Esophagus muscularis mucosa (tissue), 4 donors: ENCODE measurements around the gene IPO9. TPM values are rescaled to one million over a fixed set of nuclear protein-coding genes. Genes with fewer than 3 reads are reported as not detected.

Experiments
- DNase-seq: peaks from one replicate; pipeline ENCODE4 v3.0.0-alpha.2; 2017; ENCODE audit errors: extremely low spot score
- H3K27ac ChIP-seq, 4 donors: fragments of 200-600 bp; sonication (generic); replicated peaks in 1 of 4; 1 replicate in 3 of 4; 2 replicates in 1 of 4; pipeline ENCODE4 v1.5.1; 2016 to 2019; ENCODE audit warnings: mild to moderate bottlenecking in 1 of 4
- H3K27me3 ChIP-seq, 4 donors: fragments of 200-600 bp; sonication (generic); one replicate each; pipeline versions ENCODE4 v1.5.1 to v1.6.0; 2016 to 2019
- H3K36me3 ChIP-seq, 4 donors: fragments of 200-600 bp; sonication (generic); one replicate each; pipeline ENCODE4 v1.5.1; 2016 to 2019
- H3K4me1 ChIP-seq, 4 donors: fragments of 200-600 bp; sonication (generic); one replicate each; pipeline ENCODE4 v1.5.1; 2016 to 2019
- H3K4me3 ChIP-seq, 4 donors: fragments of 200-600 bp; sonication (generic); 1 replicate in 2 of 4; 2 replicates in 2 of 4; pipeline ENCODE4 v1.5.1; 2016 to 2019; ENCODE audit warnings: mild to moderate bottlenecking in 4 of 4, moderate library complexity in 1 of 4
- H3K9me3 ChIP-seq, 4 donors: fragments of 200-600 bp; sonication (generic); 1 replicate in 3 of 4; 2 replicates in 1 of 4; pipeline ENCODE4 v1.5.1; 2016 to 2019
- CTCF ChIP-seq, 3 experiments: fragments of 200-600 bp in 2 of 3; fragments of 450-650 bp in 1 of 3; sonication (generic) in 2 of 3; IDR thresholded peaks; one replicate each; pipeline ENCODE4 v1.5.1; 2017 to 2019; ENCODE audit warnings: antibody characterized with exemption in 3 of 3, mild to moderate bottlenecking in 2 of 3, moderate library complexity in 1 of 3
- EP300 ChIP-seq: sonication (generic); formaldehyde crosslinking; IDR thresholded peaks from one replicate; pipeline ENCODE4 v1.6.1; 2017; ENCODE audit warnings: antibody characterized with exemption
- POLR2A ChIP-seq: fragments of 450-650 bp; IDR thresholded peaks from one replicate; pipeline ENCODE4 v1.6.1; 2017; ENCODE audit warnings: antibody characterized with exemption, moderate library complexity, mild to moderate bottlenecking, low read depth
- POLR2AphosphoS5 ChIP-seq, 2 donors: sonication (generic); formaldehyde crosslinking; IDR thresholded peaks; one replicate each; pipeline ENCODE4 v1.6.1; 2017; ENCODE audit warnings: antibody characterized with exemption in 2 of 2
- WGBS: methylation state at CpG from one replicate; pipeline ENCODE4 v1.1.5; 2018; 5-methylcytosine and 5-hydroxymethylcytosine counted together
- intact Hi-C: fragments of 100-400 bp; cut with DNase I; formaldehyde crosslinking; loops from one replicate; pipeline ENCODE4 v1.15.1; 2023
- total RNA-seq, 4 donors: library from RNA; depleted of rRNA; stranded (reverse); fragments of >200 nt; gene quantifications; one replicate each; pipeline versions ENCODE4 v1.1.0 to v1.2.1, GENCODE V29; 2016

The IPO9 gene
- total RNA-seq, 4 donors from 2014 or later = 17.4 to 31.8 (median 23.1) TPM

- Histone ChIP-seq H3K4me3 (no peak overlapping the region), H3K27ac (no peak overlapping the region), H3K4me1 (peaks cover 0 to 4% (median 0%) of the 10 kb centered on the region in 4 donors), H3K9me3 (no peaks in the 10 kb centered on the region), H3K36me3 (peaks cover 56 to 99% (median 81%) of the 10 kb centered on the region in 4 donors), H3K27me3 (no peaks in the 10 kb centered on the region)
- TF ChIP-seq EP300 = no peak
- no peak for TF ChIP-seq CTCF (IDR thresholded peaks at IDR 0.05)
- no peak for TF ChIP-seq POLR2A
- TF ChIP-seq POLR2AphosphoS5 (IDR thresholded peaks at IDR 0.05) = no peak
- no peak for DNase-seq
- intact Hi-C loops = no loop called here
- WGBS = 89% methylated on average over 7 of the region's 7 CpGs
Measured at GRCh38 chr1:201816309-201816854, 12.6 kb upstream of the IPO9 start.

- no peaks in the 10 kb centered on the region for H3K9me3 ChIP-seq
- TF ChIP-seq POLR2AphosphoS5 (IDR thresholded peaks at IDR 0.05) = no peak
- no peak for TF ChIP-seq POLR2A
- no peak for TF ChIP-seq CTCF (IDR thresholded peaks at IDR 0.05)
- no peak for TF ChIP-seq EP300
- no peaks in the 10 kb centered on the region for H3K27me3 ChIP-seq
- no peak overlapping the region for H3K4me3 ChIP-seq
- intact Hi-C loops = no loop called here
- 75% methylated on average over 5 of the region's 5 CpGs for WGBS
- DNase-seq = no peak
- H3K36me3 ChIP-seq = peaks cover 36 to 97% (median 68%) of the 10 kb centered on the region in 4 donors
- H3K4me1 ChIP-seq = peaks cover 0 to 4% (median 0%) of the 10 kb centered on the region in 4 donors
- no peak overlapping the region for H3K27ac ChIP-seq
Measured at GRCh38 chr1:201818971-201819750, 9.8 kb upstream of the IPO9 start.

- Histone ChIP-seq H3K27me3 (no peaks in the 10 kb centered on the region), H3K36me3 (peaks cover 36 to 86% (median 64%) of the 10 kb centered on the region in 4 donors), H3K9me3 (no peaks in the 10 kb centered on the region)
Measured at GRCh38 chr1:201820413-201820812, 8.5 kb upstream of the IPO9 start.

GRCh38 chr1:201825245-201825644 is 3.7 kb upstream of the IPO9 start:
- 56% methylated on average over 3 of the region's 3 CpGs for WGBS
- Histone ChIP-seq H3K4me1 (peaks cover 19 to 21% (median 21%) of the 10 kb centered on the region in 4 donors), H3K9me3 (no peaks in the 10 kb centered on the region), H3K4me3 (no peak overlapping the region), H3K27me3 (no peaks in the 10 kb centered on the region), H3K36me3 (peaks cover 4 to 38% (median 25%) of the 10 kb centered on the region in 4 donors), H3K27ac (no peak overlapping the region)
- intact Hi-C loops = no loop called here
- no peak for DNase-seq
- TF ChIP-seq CTCF (IDR thresholded peaks at IDR 0.05) (no peak), POLR2AphosphoS5 (IDR thresholded peaks at IDR 0.05) (no peak)

More at GRCh38 chr1:201820413-201820812, 8.5 kb upstream of the IPO9 start:
- H3K4me1 ChIP-seq = peaks cover 0 to 4% (median 0%) of the 10 kb centered on the region in 4 donors
- WGBS = 92% methylated on average over 2 of the region's 2 CpGs
- H3K4me3 ChIP-seq = no peak overlapping the region
- H3K27ac ChIP-seq = no peak overlapping the region
- intact Hi-C loops = no loop called here
- TF ChIP-seq POLR2A (no peak), EP300 (no peak), POLR2AphosphoS5 (IDR thresholded peaks at IDR 0.05) (no peak), CTCF (IDR thresholded peaks at IDR 0.05) (no peak)
- DNase-seq = no peak
